ENCODE results near the gene FRG2C.
"Not testable (repeated sequence)": the region's sequence is repeated elsewhere in the genome, so short reads cannot be mapped to it uniquely, and the experiment has no call there.

DNA sequence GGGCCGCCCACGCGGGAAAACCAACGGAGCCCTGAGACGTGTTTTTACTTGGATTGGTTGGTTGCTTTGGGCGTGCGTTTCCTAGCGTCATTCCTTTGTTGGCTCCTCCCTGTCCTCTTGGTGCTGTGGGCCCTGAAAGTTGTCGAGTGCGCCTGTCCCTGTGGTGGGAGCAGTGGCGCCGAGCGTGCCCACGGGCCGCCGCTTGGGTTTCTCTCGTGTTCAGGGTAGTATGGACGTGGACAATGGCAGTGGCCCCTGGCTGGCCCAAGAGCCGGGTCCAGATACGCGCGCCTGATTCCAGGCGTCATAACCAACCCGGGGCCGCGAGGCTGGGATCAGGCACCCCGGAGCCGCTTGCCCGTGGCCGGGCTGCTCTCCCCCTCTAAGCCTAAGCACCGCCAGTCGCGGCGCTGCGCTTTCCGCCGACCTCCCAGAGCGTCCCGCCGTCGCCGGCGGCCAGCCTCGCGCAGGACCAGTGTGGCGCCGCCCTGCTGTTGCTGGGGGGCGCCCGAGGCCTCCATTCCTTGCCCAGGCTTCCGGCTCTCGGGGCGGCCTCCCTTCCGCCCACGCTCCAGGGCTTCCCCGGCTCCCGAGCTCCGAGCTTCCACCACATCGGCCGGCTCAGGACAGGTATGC is 8.1 kb downstream of the FRG2C start:
- peak; percentile 34 for TF ChIP-seq POLR2A (IDR thresholded peaks at IDR 0.05; ENCODE audit: extremely low read depth, insufficient read length)
- not testable (repeated sequence) for TF ChIP-seq MYC (IDR thresholded peaks at IDR 0.05; ENCODE audit: low read depth, low read length)
- TF ChIP-seq, protein P1, sequence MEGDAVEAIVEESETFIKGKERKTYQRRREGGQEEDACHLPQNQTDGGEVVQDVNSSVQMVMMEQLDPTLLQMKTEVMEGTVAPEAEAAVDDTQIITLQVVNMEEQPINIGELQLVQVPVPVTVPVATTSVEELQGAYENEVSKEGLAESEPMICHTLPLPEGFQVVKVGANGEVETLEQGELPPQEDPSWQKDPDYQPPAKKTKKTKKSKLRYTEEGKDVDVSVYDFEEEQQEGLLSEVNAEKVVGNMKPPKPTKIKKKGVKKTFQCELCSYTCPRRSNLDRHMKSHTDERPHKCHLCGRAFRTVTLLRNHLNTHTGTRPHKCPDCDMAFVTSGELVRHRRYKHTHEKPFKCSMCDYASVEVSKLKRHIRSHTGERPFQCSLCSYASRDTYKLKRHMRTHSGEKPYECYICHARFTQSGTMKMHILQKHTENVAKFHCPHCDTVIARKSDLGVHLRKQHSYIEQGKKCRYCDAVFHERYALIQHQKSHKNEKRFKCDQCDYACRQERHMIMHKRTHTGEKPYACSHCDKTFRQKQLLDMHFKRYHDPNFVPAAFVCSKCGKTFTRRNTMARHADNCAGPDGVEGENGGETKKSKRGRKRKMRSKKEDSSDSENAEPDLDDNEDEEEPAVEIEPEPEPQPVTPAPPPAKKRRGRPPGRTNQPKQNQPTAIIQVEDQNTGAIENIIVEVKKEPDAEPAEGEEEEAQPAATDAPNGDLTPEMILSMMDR (IDR thresholded peaks at IDR 0.05; ENCODE audit: low read depth, low read length), result peak; percentile 20

Data from NB4 (cell line).